Osteocyte (in vitro differentiated cells): Measurements from ENCODE around the gene STX5. TPM values are rescaled to one million over a fixed set of nuclear protein-coding genes. Genes with fewer than 3 reads are reported as not detected.
"Not testable (repeated sequence)": the region's sequence is repeated elsewhere in the genome, so short reads cannot be mapped to it uniquely, and the experiment has no call there.

Experiments
- DNase-seq: peaks from one replicate; pipeline ENCODE4 v3.0.0; 2021; ENCODE audit warnings: mixed read lengths; ENCODE audit not compliant: unreplicated experiment; ENCODE audit errors: extremely low spot score
- H3K27ac Mint-ChIP-seq: one replicate; pipeline ENCODE4 v1.8.0; 2021; ENCODE audit warnings: mild to moderate bottlenecking, mixed read lengths; ENCODE audit not compliant: unreplicated experiment
- H3K27me3 Mint-ChIP-seq: one replicate; pipeline ENCODE4 v1.8.0; 2021; ENCODE audit warnings: mixed read lengths; ENCODE audit not compliant: unreplicated experiment
- H3K36me3 Mint-ChIP-seq: one replicate; pipeline ENCODE4 v1.8.0; 2021; ENCODE audit warnings: mixed read lengths; ENCODE audit not compliant: unreplicated experiment
- H3K4me1 Mint-ChIP-seq: one replicate; pipeline ENCODE4 v1.8.0; 2021; ENCODE audit warnings: mixed read lengths; ENCODE audit not compliant: unreplicated experiment
- H3K4me3 Mint-ChIP-seq: one replicate; pipeline ENCODE4 v1.8.0; 2021; ENCODE audit warnings: mild to moderate bottlenecking, moderate library complexity, mixed read lengths; ENCODE audit not compliant: unreplicated experiment
- H3K9me3 Mint-ChIP-seq: one replicate; pipeline ENCODE4 v1.8.0; 2021; ENCODE audit warnings: mixed read lengths; ENCODE audit not compliant: unreplicated experiment
- total RNA-seq: library from RNA; stranded (reverse); gene quantifications from 2 replicates; pipeline ENCODE4 v1.2.1, GENCODE V29; 2021
- TF ChIP-seq, protein P1 (sequence below): fragments of 200-600 bp; sonication (generic); IDR thresholded peaks from 2 replicates; pipeline ENCODE4 v1.5.0; 2021; ENCODE audit warnings: antibody characterized with exemption, mild to moderate bottlenecking, moderate library complexity

STX5 gene
- total RNA-seq, 1 donor from 2014 or later = 71.0 TPM

DNA sequence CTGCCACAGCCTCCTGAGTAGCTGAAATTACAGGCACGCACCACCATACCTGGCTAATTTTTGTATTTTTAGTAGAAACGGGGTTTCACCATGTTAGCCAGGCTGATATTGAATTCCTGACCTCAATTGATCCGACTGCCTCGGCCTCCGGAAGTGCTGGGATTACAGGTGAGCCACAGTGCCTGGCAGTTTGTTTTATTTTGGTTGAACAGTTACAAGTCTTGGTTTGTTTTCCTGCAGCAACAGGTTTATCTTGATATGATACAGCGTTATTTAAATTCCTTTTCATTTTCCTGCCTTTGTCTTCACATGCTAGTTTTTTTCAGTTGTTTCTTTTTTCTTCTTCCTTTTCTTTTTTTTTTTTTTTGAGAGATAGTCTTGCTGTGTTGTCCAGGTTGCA lies 44.9 kb upstream of the STX5 start:
- Mint-ChIP-seq H3K27me3 (no peaks in the 10 kb centered on the region), H3K9me3 (no peaks in the 10 kb centered on the region), H3K4me3 (no peak overlapping the region), H3K27ac (peak overlapping the region; percentile 39), H3K36me3 (peaks cover 2% of the 10 kb centered on the region), H3K4me1 (peaks cover 14% of the 10 kb centered on the region)
- TF ChIP-seq, protein P1, sequence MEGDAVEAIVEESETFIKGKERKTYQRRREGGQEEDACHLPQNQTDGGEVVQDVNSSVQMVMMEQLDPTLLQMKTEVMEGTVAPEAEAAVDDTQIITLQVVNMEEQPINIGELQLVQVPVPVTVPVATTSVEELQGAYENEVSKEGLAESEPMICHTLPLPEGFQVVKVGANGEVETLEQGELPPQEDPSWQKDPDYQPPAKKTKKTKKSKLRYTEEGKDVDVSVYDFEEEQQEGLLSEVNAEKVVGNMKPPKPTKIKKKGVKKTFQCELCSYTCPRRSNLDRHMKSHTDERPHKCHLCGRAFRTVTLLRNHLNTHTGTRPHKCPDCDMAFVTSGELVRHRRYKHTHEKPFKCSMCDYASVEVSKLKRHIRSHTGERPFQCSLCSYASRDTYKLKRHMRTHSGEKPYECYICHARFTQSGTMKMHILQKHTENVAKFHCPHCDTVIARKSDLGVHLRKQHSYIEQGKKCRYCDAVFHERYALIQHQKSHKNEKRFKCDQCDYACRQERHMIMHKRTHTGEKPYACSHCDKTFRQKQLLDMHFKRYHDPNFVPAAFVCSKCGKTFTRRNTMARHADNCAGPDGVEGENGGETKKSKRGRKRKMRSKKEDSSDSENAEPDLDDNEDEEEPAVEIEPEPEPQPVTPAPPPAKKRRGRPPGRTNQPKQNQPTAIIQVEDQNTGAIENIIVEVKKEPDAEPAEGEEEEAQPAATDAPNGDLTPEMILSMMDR = no peak
- no peak for DNase-seq

DNA sequence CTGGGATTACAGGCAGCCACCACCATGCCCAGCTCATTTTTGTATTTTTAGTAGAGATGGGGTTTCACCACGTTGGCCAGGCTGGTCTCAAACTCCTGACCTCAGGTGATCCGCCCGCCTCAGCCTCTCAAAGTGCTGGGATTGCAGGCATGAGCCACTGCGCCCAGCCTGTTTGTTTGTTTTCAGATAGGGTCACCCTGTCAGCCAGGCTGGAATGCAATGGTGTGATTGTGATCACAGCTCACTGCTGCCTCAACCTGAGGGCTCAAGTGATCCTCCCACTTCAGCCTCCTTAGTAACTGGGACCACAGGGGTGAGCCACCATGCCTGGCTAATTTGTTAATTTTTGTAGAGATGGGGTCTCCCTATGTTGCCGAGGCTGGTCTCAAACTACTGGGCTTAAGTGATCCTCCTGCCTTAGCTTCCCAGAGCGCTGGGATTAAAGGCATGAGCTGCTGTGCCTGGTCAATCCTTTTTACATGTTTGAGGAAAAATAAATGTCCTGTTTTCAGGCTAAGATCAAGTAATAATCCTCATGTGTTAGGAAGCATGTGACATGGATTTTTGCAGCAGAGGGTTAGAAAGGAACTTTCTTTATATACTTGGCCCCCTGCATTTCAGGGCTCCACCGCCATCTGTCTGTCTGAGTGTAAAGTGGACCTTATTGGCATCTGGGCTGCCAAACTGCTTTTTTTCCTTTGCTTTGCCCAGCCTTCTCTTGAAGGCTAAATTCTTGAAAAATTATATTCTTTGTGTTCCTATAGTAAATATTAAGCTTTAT lies 44.0 kb upstream of the STX5 start:
- no peaks in the 10 kb centered on the region for H3K27me3 Mint-ChIP-seq
- no peaks in the 10 kb centered on the region for H3K9me3 Mint-ChIP-seq
- no peak overlapping the region for H3K4me3 Mint-ChIP-seq
- H3K36me3 Mint-ChIP-seq = peaks cover 2% of the 10 kb centered on the region
- TF ChIP-seq, protein P1 = peak; percentile 7
- H3K4me1 Mint-ChIP-seq = peaks cover 14% of the 10 kb centered on the region
- H3K27ac Mint-ChIP-seq = no peak overlapping the region
- no peak for DNase-seq

DNA sequence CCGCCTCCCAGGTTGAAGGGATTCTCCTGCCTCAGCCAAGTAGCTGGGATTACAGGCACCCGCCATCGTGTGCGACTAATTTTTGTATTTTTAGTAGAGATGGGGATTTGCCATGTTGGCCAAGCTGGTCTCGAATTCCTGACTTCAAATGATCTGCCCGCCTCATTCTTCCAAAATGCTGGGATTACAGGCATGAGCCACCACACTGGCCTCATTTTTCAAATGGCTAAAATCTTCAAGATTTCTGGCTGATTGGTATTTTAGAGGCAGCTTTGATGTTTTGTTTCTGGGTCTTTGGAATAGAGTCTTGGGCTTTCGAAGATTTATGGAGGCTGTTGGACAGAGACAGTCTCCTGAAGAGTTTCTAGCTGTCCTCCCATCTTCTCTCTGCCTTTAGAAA lies 43.0 kb upstream of the STX5 start:
- H3K4me3 Mint-ChIP-seq = no peak overlapping the region
- no peaks in the 10 kb centered on the region for H3K9me3 Mint-ChIP-seq
- no peak overlapping the region for H3K27ac Mint-ChIP-seq
- H3K4me1 Mint-ChIP-seq = peaks cover 7% of the 10 kb centered on the region
- TF ChIP-seq, protein P1 = no peak
- no peaks in the 10 kb centered on the region for H3K27me3 Mint-ChIP-seq
- DNase-seq = no peak
- peaks cover 2% of the 10 kb centered on the region for H3K36me3 Mint-ChIP-seq

DNA sequence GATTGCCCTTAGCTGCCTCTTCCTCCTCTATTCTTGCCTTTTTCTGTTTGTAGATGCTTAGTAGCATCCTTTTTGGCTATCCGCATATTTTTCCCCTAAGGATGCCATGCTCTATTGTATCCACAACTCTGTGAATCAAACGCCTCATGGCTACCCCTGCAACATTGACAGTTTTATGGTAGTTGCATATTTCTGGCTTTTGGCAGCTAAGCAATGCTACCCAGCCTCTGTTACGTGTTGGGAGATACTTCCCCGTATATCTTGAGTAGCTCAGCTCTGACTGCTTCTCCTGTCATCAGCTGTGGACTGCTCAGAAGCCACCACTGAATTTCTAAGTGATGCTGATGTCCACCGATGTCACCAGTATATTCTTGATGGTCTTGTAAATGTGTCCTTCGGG lies 33.8 kb upstream of the STX5 start:
- no peak overlapping the region for H3K4me3 Mint-ChIP-seq
- peaks cover 4% of the 10 kb centered on the region for H3K4me1 Mint-ChIP-seq
- TF ChIP-seq, protein P1 = no peak
- no peak for DNase-seq
- H3K36me3 Mint-ChIP-seq = no peaks in the 10 kb centered on the region
- no peaks in the 10 kb centered on the region for H3K27me3 Mint-ChIP-seq
- H3K27ac Mint-ChIP-seq = no peak overlapping the region
- H3K9me3 Mint-ChIP-seq = no peaks in the 10 kb centered on the region

DNA sequence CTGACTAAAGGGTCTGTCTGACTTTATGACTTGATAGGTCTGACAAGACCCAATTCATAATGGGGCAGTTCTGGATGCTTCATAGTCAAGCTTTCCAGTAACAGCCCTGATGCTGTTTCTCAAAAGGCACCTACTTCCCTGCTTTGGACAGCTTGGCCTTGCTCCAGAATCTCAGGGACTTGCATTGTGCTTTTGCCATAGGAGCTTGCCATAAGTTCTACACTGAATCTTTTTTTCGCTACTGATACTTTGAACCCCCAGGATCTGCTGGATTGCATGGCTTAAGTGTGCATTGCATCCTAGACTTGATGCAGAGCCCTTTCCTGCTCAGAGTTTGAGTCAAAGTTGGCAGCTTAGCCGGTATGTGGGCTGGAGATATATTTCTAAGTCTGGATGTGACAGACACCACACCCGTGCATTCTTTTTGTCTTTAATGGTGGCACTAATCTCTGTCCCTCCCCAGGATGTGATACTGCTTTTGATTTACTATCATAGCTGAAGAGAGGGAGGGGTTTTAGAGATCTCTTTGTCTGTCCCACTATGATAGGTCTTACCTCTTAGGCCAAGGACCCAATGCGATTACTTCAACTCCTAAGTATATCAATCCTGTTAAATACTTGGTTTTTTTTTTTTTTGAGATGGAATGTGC lies 32.0 kb upstream of the STX5 start:
- Mint-ChIP-seq H3K27me3 (no peaks in the 10 kb centered on the region), H3K4me1 (peaks cover 4% of the 10 kb centered on the region), H3K36me3 (no peaks in the 10 kb centered on the region), H3K27ac (no peak overlapping the region), H3K9me3 (no peaks in the 10 kb centered on the region), H3K4me3 (no peak overlapping the region)
- TF ChIP-seq, protein P1 = no peak
- no peak for DNase-seq

DNA sequence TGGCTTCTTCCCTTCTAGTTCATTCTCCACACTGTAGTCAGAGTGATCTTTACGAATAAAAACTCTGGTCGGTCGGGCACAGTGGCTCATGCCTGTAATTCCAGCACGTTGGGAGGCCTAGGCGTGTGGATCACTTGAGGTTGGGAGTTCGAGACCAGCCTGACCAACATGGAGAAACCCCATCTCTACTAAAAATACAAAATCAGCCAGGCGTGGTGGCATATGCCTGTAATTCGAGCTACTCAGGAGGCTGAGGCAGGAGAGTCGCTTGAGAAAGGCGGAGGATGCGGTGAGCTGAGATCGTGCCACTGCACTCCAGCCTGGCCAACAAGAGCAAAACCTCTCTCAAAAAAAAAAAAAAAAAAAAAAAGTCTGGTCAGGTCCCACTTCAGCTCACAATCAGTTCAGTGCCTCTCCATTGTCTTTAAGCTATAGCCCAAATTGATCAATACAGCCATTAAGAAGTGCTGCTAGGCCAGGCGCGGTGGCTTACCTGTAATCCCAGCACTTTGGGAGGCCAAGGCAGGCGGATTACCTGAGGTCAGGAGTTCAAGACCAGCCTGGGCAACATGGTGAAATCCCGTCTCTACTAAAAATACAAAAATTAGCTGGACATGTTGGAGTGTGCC lies 29.8 kb upstream of the STX5 start:
- H3K4me1 Mint-ChIP-seq = peaks cover 20% of the 10 kb centered on the region
- not testable (repeated sequence) for H3K9me3 Mint-ChIP-seq, H3K27me3 Mint-ChIP-seq, H3K4me3 Mint-ChIP-seq, H3K36me3 Mint-ChIP-seq, H3K27ac Mint-ChIP-seq, DNase-seq
